SJSA1 (cell line): Measurements from ENCODE around the gene SGMS1. TPM values are rescaled to one million over a fixed set of nuclear protein-coding genes. Genes with fewer than 3 reads are reported as not detected.
"Not testable (repeated sequence)": the region's sequence is repeated elsewhere in the genome, so short reads cannot be mapped to it uniquely, and the experiment has no call there.

ENCODE experiments used
- DNase-seq, 2 experiments: peaks; one replicate each; pipeline ENCODE4 v3.0.0-alpha.2; 2015 to 2020; ENCODE audit warnings: low spot score in 2 of 2, low read depth in 1 of 2
- H3K27ac ChIP-seq: fragments of 250-450 bp; sonication (Bioruptor Pico); 2 replicates; pipeline ENCODE4 v1.5.1; 2020; ENCODE audit warnings: mild to moderate bottlenecking, moderate library complexity
- H3K27me3 ChIP-seq: fragments of 250-450 bp; sonication (Bioruptor Pico); replicated peaks from 2 replicates; pipeline ENCODE4 v1.5.1; 2020; ENCODE audit warnings: mild to moderate bottlenecking, moderate library complexity
- H3K36me3 ChIP-seq: fragments of 250-450 bp; sonication (Bioruptor Pico); 2 replicates; pipeline ENCODE4 v1.5.1; 2020; ENCODE audit warnings: mild to moderate bottlenecking
- H3K4me1 ChIP-seq: fragments of 250-450 bp; sonication (Bioruptor Pico); replicated peaks from 2 replicates; pipeline ENCODE4 v1.6.1; 2021; ENCODE audit warnings: mild to moderate bottlenecking
- H3K4me3 ChIP-seq: fragments of 250-450 bp; sonication (Bioruptor Pico); 2 replicates; pipeline ENCODE4 v1.5.1; 2020; ENCODE audit warnings: mild to moderate bottlenecking
- H3K9me3 ChIP-seq: fragments of 250-450 bp; sonication (Bioruptor Pico); replicated peaks from 2 replicates; pipeline ENCODE4 v1.5.1; 2020; ENCODE audit warnings: mild to moderate bottlenecking
- total RNA-seq: library from RNA; depleted of rRNA; stranded (reverse); fragments of >200 nt; shearing (Covaris generic); gene quantifications from 2 replicates; pipeline ENCODE4 v1.2.3, GENCODE V29; 2014

Gene SGMS1
- total RNA-seq, 1 experiment from 2014 or later: 109 TPM

- no peaks in the 10 kb centered on the region for H3K27me3 ChIP-seq
- no peaks in the 10 kb centered on the region for H3K4me1 ChIP-seq
- no peak overlapping the region for H3K4me3 ChIP-seq
- no peaks in the 10 kb centered on the region for H3K36me3 ChIP-seq
- DNase-seq: no peak
- H3K9me3 ChIP-seq: no peaks in the 10 kb centered on the region
- H3K27ac ChIP-seq: no peak overlapping the region
Measured at GRCh38 chr10:50381642-50382041, 242.1 kb downstream of the SGMS1 start.

- DNase-seq: no peak
- Histone ChIP-seq H3K27ac (no peak overlapping the region), H3K4me3 (no peak overlapping the region)
Measured at GRCh38 chr10:50379616-50380015, 244.1 kb downstream of the SGMS1 start.

DNA sequence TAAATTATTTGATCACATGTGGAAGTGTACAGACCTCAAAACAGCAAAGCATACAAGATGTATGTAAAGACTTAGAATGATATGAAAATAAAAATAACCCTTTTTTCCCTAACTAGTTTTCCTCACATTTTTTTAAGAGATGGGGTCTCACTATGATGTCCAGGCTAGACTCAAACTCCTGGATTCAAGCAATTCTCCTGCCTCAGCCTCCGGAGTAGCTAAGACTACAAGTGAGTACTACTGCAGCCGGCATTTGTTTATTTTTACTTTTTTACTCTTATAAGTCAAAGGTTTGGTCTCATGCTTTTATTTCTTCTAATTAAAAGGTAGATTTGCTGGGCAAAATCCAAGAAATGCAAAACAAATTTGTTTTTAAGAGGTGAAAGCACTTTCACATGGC is 248.0 kb downstream of the SGMS1 start:
- H3K4me3 ChIP-seq: no peak overlapping the region
- no peaks in the 10 kb centered on the region for H3K9me3 ChIP-seq
- 0 out of 2 replicates have a peak, but pooled peaks cover 5% of the 10 kb centered on the region for H3K36me3 ChIP-seq
- H3K27ac ChIP-seq: no peak overlapping the region
- DNase-seq: no peak
- H3K4me1 ChIP-seq: no peaks in the 10 kb centered on the region
- H3K27me3 ChIP-seq: no peaks in the 10 kb centered on the region

More at GRCh38 chr10:50379616-50380015, 244.1 kb downstream of the SGMS1 start:
- H3K9me3 ChIP-seq: no peaks in the 10 kb centered on the region
- no peaks in the 10 kb centered on the region for H3K4me1 ChIP-seq
- H3K36me3 ChIP-seq: 0 out of 2 replicates have a peak, but pooled peaks cover 5% of the 10 kb centered on the region
- H3K27me3 ChIP-seq: no peaks in the 10 kb centered on the region

DNA sequence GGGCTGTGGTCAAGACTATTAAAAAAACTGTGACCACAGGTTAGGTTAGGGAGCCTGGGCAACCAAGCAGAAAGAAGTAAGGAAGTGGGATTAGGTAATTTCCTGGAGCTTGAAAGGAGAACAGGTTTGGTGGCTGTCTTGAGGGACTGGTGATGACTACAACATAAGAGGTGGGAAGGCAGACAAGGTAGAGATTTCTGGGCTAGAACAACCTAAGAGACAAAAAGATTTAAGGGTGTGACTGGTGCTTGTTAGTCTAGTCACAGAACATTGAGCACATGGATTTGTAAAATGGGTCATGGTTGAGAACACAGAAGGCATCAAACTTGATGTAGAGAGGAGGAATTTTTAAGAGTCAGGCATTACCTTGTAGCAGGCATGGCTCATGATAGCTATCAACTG is 248.7 kb downstream of the SGMS1 start:
- no peak for DNase-seq
- H3K4me3 ChIP-seq: no peak overlapping the region
- no peak overlapping the region for H3K27ac ChIP-seq
- no peaks in the 10 kb centered on the region for H3K27me3 ChIP-seq
- H3K9me3 ChIP-seq: no peaks in the 10 kb centered on the region
- no peaks in the 10 kb centered on the region for H3K4me1 ChIP-seq
- H3K36me3 ChIP-seq: 0 out of 2 replicates have a peak, but pooled peaks cover 5% of the 10 kb centered on the region

DNA sequence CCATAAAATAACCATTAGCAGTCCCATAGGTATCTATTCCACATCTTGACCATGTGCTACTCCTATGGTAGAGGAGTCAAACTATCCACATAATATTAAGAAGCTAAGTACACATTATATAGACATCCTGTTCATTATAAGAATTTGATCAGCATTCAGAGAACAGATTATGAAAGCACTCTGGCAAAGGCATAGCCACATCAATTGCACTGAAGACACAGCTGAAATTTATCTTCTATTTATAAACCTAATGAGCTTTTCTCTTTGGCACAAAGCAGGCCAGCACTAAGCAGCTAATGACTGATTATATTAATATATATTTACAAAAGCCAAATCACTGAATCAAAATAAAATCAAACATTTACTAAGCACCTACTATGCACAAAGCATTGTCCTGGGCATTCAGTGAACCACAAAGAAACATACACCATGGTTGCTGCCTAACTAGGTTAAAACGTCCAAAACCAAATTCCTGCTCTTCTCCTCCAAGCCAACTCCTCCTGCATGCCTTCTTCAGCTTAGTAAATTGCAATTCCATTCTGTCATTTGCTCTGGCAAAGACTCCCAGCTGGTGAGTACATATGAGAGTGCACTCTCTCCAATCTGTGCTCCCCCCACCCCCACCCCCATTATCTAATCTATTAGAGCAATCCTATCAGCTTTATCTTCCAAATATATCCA is 249.8 kb downstream of the SGMS1 start:
- H3K27ac ChIP-seq: no peak overlapping the region

DNA sequence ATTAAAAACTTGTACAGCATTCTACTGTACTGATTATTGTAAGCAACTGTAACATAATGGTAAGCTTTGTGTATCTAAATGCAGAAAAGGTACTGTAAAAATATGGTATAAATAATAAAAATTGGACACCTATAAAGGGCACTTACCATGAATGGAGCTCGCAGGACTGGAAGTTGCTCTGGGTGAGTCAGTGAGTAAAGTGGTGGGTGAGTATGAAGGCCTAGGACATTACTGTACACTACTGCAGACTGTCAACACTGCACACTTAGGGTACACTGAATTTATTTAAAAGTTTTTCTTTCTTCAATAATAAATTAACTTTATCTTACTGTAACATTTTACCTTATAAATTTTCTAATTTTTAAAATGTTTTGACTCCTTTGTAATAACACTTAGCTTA is 253.8 kb downstream of the SGMS1 start:
- DNase-seq: no peak
- Histone ChIP-seq H3K36me3 (peaks cover 9% of the 10 kb centered on the region; the same call in 1 of the 2 replicates), H3K4me3 (no peak overlapping the region), H3K4me1 (no peaks in the 10 kb centered on the region), H3K27me3 (no peaks in the 10 kb centered on the region), H3K9me3 (no peaks in the 10 kb centered on the region), H3K27ac (no peak overlapping the region)

More for the DNA sequence above, 249.8 kb downstream of the SGMS1 start:
- no peaks in the 10 kb centered on the region for H3K9me3 ChIP-seq
- no peaks in the 10 kb centered on the region for H3K4me1 ChIP-seq
- no peak overlapping the region for H3K4me3 ChIP-seq
- no peaks in the 10 kb centered on the region for H3K27me3 ChIP-seq
- no peak for DNase-seq
- 0 out of 2 replicates have a peak, but pooled peaks cover 5% of the 10 kb centered on the region for H3K36me3 ChIP-seq

DNA sequence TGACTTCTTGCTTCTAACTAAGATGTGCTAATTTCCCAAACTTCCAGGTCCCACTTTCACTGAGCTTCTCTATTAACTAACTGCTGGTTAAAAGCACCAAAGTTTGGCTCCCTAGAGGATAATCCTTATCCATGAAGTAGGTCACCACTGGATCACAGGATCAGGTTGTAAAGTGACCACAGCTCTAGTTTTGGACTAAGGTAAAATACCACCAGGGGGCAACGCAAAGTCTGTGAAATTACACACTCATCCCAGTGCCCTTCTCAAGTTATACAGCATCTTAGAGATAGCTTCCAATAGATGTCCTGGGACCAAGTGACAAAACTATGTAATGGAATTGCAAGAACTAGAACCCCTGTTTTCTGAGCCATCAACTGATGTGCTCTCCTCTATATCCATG is 256.0 kb downstream of the SGMS1 start:
- no peak overlapping the region for H3K27ac ChIP-seq
- no peak overlapping the region for H3K4me3 ChIP-seq
- H3K4me1 ChIP-seq: no peaks in the 10 kb centered on the region
- DNase-seq: peak in 1 of 2 experiments; percentile 31
- H3K9me3 ChIP-seq: no peaks in the 10 kb centered on the region
- H3K36me3 ChIP-seq: peaks cover 15% of the 10 kb centered on the region; the same call in 1 of the 2 replicates
- no peaks in the 10 kb centered on the region for H3K27me3 ChIP-seq

- H3K4me3 ChIP-seq, H3K4me1 ChIP-seq, DNase-seq, H3K9me3 ChIP-seq, H3K27ac ChIP-seq, H3K27me3 ChIP-seq: not testable (repeated sequence)
- peaks cover 19% of the 10 kb centered on the region; the same call in 1 of the 2 replicates for H3K36me3 ChIP-seq
Measured at GRCh38 chr10:50366421-50366820, 257.3 kb downstream of the SGMS1 start.

GRCh38 chr10:50364730-50365129 is 259.0 kb downstream of the SGMS1 start:
- H3K9me3 ChIP-seq, DNase-seq, H3K27ac ChIP-seq, H3K4me3 ChIP-seq, H3K27me3 ChIP-seq, H3K4me1 ChIP-seq: not testable (repeated sequence)
- peaks cover 19% of the 10 kb centered on the region; the same call in 1 of the 2 replicates for H3K36me3 ChIP-seq

DNA sequence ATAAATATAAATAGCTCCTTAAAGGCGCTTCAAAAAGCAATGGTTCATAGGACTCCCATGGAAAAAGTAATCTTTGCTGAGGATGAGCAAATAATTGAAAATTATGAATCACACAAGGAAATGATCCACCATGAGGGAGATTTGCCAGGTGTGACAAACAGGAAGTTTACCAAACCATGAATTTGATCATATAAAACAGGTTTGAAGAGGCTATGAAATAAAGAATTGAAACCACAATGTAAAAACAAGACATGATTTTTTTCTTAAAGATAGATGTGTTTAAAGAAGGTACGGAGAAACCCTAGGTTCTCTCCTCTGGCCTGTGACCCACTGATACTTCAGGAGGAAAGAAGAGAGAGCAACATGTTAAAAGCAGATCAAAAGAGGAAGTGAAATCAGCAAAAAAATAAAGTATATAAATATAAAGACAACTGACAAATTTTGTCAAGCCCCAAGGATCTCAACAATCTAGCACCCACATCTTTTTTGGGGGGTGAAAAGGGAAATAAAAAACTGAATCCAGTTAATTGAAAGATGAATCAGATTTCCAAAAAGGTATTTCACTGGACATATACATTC is 261.1 kb downstream of the SGMS1 start:
- no peak for DNase-seq
- no peaks in the 10 kb centered on the region for H3K9me3 ChIP-seq
- H3K27ac ChIP-seq: no peak overlapping the region
- no peaks in the 10 kb centered on the region for H3K27me3 ChIP-seq
- H3K4me3 ChIP-seq: no peak overlapping the region
- H3K36me3 ChIP-seq: peaks cover 19% of the 10 kb centered on the region; the same call in 1 of the 2 replicates
- H3K4me1 ChIP-seq: no peaks in the 10 kb centered on the region

DNA sequence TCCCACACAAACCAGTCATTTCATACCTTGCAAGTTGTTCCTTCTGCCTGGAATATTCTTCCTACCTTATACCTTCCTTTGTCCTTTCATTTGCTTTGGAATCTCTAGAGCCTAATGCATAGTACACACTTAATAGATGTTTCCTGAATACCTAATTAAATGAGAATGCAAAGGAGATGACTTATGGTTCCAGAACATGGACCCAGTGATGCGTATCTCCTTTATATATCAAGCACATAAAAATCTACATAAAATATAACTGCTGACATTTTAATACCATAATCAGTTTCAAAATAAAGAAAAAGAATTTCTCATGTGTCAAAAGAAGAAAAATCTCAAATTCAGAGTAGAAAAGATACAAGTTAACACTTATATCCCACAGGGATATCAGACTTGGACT is 261.8 kb downstream of the SGMS1 start:
- DNase-seq: no peak
- no peak overlapping the region for H3K4me3 ChIP-seq

GRCh38 chr10:50360077-50360850 is 263.5 kb downstream of the SGMS1 start:
- Histone ChIP-seq H3K4me3 (no peak overlapping the region), H3K4me1 (no peaks in the 10 kb centered on the region), H3K27ac (no peak overlapping the region), H3K9me3 (no peaks in the 10 kb centered on the region), H3K36me3 (peaks cover 11% of the 10 kb centered on the region; the same call in 1 of the 2 replicates), H3K27me3 (no peaks in the 10 kb centered on the region)
- DNase-seq: no peak

More for the DNA sequence above, 261.8 kb downstream of the SGMS1 start:
- Histone ChIP-seq H3K9me3 (no peaks in the 10 kb centered on the region), H3K27me3 (no peaks in the 10 kb centered on the region), H3K27ac (no peak overlapping the region), H3K4me1 (no peaks in the 10 kb centered on the region), H3K36me3 (peaks cover 19% of the 10 kb centered on the region; the same call in 1 of the 2 replicates)

DNA sequence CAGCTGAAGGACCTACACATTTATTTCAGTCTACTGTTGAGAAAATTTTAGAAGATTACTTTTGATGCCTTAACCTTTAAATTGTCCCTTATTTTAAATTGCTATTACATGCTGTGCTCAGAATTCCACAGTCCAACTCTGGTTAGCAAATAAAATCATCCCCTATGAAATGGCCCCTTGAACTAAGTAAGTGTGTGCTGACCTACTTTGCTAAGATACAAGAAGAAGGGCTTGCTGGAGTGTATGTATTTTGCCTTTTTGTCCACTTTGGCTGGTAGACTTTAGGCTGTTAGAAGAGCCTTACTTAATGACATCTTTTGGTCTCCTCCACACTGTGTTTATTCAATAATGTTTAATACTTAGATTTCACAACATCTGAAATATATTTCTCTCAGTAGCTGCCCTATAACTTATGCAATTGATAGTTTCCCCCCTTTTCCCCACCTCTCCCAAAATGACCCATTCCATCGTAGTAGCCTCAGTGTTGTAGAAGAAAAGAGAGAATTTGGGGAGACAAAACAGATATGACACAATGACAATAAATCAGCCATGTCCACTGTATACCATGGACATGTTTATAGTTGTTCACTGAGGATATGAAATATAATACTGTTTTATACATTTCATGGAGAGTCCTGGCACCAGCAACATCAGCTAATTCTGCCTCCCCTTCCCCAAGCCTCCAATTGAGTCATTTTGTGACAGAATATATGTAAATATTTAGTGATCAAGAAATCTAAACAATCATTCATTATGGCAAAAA is 264.6 kb downstream of the SGMS1 start:
- Histone ChIP-seq H3K4me1 (no peaks in the 10 kb centered on the region), H3K4me3 (no peak overlapping the region), H3K9me3 (no peaks in the 10 kb centered on the region), H3K27ac (no peak overlapping the region), H3K27me3 (no peaks in the 10 kb centered on the region), H3K36me3 (peaks cover 13% of the 10 kb centered on the region; the same call in 1 of the 2 replicates)
- DNase-seq: no peak
